DOHH2 (cell line): Measurements from ENCODE around the gene TOX3.

Experiments used
- H3F3A ChIP-seq: fragments of 200-600 bp; sonication (generic), shearing (Covaris generic); 2 replicates; pipeline ENCODE4 v1.6.0; 2016; ENCODE audit warnings: antibody characterized with exemption, mild to moderate bottlenecking; ENCODE audit not compliant: control insufficient read depth, insufficient read depth
- H3K27ac ChIP-seq: fragments of 200-600 bp; sonication (generic); 2 replicates; pipeline ENCODE4 v1.5.1; 2014; ENCODE audit warnings: low read depth, mild to moderate bottlenecking, low read length, moderate library complexity
- H3K27me3 ChIP-seq: fragments of 200-600 bp; sonication (generic); 2 replicates; pipeline ENCODE4 v1.6.1; 2014; ENCODE audit warnings: mild to moderate bottlenecking, low read length, mixed read lengths; ENCODE audit not compliant: control insufficient read depth
- H3K36me3 ChIP-seq: fragments of 200-600 bp; sonication (generic); 2 replicates; pipeline ENCODE4 v1.6.1; 2014; ENCODE audit warnings: mild to moderate bottlenecking, low read length, moderate library complexity, mixed read lengths; ENCODE audit not compliant: control insufficient read depth
- H3K4me1 ChIP-seq: fragments of 200-600 bp; sonication (generic); 2 replicates; pipeline ENCODE4 v1.6.1; 2014; ENCODE audit warnings: mild to moderate bottlenecking, low read length, mixed read lengths; ENCODE audit not compliant: control insufficient read depth
- H3K4me2 ChIP-seq: fragments of 200-600 bp; sonication (generic); 2 replicates; pipeline ENCODE4 v1.6.0; 2014; ENCODE audit warnings: mild to moderate bottlenecking, low read length, moderate library complexity
- H3K4me3 ChIP-seq: fragments of 200-600 bp; sonication (generic); 2 replicates; pipeline ENCODE4 v1.5.1; 2014; ENCODE audit warnings: mild to moderate bottlenecking, low read length, mixed read lengths
- H3K79me2 ChIP-seq: fragments of 200-600 bp; sonication (generic); 2 replicates; pipeline ENCODE4 v1.6.1; 2014; ENCODE audit warnings: mild to moderate bottlenecking, low read length, mixed read lengths; ENCODE audit not compliant: control insufficient read depth
- H3K9me2 ChIP-seq: fragments of 200-600 bp; sonication (generic); replicated peaks from 2 replicates; pipeline ENCODE4 v1.6.1; 2014; ENCODE audit warnings: mild to moderate bottlenecking, low read length, mixed read lengths; ENCODE audit not compliant: control insufficient read depth
- H3K9me3 ChIP-seq: fragments of 200-600 bp; sonication (generic); 2 replicates; pipeline ENCODE4 v1.6.1; 2014; ENCODE audit warnings: antibody characterized with exemption, low read length, mixed read lengths; ENCODE audit not compliant: control insufficient read depth, insufficient read depth
- H4K20me1 ChIP-seq: fragments of 200-600 bp; sonication (generic); 2 replicates; pipeline ENCODE4 v1.6.0; 2014; ENCODE audit warnings: low read depth, mild to moderate bottlenecking, antibody characterized with exemption, low read length, moderate library complexity; ENCODE audit not compliant: control insufficient read depth, insufficient read depth
- EZH2phosphoT487 ChIP-seq: fragments of 200-600 bp; sonication (generic); IDR thresholded peaks from 2 replicates; pipeline ENCODE4 v1.6.1; 2017; ENCODE audit warnings: borderline replicate concordance, mild to moderate bottlenecking, antibody characterized with exemption, low read length, moderate library complexity, mixed read lengths
- TF ChIP-seq, protein P1 (sequence below): fragments of 200-600 bp; sonication (generic); IDR thresholded peaks from one replicate; pipeline ENCODE4 v1.5.1; 2014; ENCODE audit warnings: antibody characterized with exemption, mild to moderate bottlenecking, low read depth, low read length; ENCODE audit not compliant: poor library complexity, severe bottlenecking

Gene TOX3

DNA sequence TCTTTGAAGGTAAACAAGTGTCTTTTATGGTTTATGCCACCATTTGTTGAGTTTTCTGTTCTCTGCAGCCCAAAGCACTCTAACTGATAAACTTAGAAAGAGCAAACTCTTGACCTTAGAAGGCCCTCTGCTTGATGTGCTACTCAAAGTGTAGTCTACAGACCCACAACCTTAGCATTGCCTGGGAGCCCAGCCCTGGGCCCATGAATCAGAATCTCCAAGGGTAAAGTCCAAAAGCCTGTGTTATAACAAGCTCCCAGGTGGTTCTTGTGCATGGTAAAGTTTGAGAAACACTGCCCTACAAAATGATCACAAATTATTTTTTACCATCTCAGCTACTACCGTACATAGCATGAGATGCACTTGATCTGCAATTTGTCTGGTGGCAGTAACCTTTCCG is 6.0 kb downstream of the TOX3 start:
- no peak overlapping the region for H3K4me3 ChIP-seq
- H3F3A ChIP-seq: no peaks in the 10 kb centered on the region
- H3K9me3 ChIP-seq: 0 out of 2 replicates have a peak, but pooled peaks cover 5% of the 10 kb centered on the region
- no peaks in the 10 kb centered on the region for H3K4me1 ChIP-seq
- no peaks in the 10 kb centered on the region for H3K79me2 ChIP-seq
- TF ChIP-seq, protein P1, sequence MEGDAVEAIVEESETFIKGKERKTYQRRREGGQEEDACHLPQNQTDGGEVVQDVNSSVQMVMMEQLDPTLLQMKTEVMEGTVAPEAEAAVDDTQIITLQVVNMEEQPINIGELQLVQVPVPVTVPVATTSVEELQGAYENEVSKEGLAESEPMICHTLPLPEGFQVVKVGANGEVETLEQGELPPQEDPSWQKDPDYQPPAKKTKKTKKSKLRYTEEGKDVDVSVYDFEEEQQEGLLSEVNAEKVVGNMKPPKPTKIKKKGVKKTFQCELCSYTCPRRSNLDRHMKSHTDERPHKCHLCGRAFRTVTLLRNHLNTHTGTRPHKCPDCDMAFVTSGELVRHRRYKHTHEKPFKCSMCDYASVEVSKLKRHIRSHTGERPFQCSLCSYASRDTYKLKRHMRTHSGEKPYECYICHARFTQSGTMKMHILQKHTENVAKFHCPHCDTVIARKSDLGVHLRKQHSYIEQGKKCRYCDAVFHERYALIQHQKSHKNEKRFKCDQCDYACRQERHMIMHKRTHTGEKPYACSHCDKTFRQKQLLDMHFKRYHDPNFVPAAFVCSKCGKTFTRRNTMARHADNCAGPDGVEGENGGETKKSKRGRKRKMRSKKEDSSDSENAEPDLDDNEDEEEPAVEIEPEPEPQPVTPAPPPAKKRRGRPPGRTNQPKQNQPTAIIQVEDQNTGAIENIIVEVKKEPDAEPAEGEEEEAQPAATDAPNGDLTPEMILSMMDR: no peak
- no peak for TF ChIP-seq EZH2phosphoT487
- H3K27ac ChIP-seq: no peak overlapping the region
- no peak overlapping the region for H3K4me2 ChIP-seq
- H4K20me1 ChIP-seq: no peaks in the 10 kb centered on the region
- no peaks in the 10 kb centered on the region for H3K27me3 ChIP-seq
- no peaks in the 10 kb centered on the region for H3K36me3 ChIP-seq
- H3K9me2 ChIP-seq: no peaks in the 10 kb centered on the region

DNA sequence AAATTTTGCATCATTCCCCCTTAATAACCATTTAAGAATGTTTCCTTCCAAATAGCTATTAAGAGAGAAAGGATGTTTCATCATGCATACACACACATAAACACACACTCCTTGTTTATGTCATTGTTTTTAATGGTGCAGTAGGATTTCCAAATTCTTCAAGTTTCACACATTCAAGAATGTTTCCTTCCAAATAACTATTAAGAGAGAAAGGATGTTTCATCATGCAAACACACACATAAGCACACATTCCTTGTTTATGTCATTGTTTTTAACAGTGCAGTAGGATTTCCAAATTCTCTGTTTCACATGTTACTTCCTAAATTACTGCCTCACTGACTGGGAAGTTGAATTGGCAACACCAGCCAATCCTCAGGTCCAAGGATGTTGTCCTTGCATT is 7.8 kb downstream of the TOX3 start:
- Histone ChIP-seq H3K79me2 (no peaks in the 10 kb centered on the region), H3K36me3 (no peaks in the 10 kb centered on the region), H3K4me1 (no peaks in the 10 kb centered on the region), H3K27ac (no peak overlapping the region), H3F3A (no peaks in the 10 kb centered on the region), H4K20me1 (no peaks in the 10 kb centered on the region), H3K4me2 (no peak overlapping the region), H3K9me2 (no peaks in the 10 kb centered on the region), H3K27me3 (no peaks in the 10 kb centered on the region), H3K9me3 (no peaks in the 10 kb centered on the region), H3K4me3 (no peak overlapping the region)
- no peak for TF ChIP-seq EZH2phosphoT487
- TF ChIP-seq, protein P1: no peak

- TF ChIP-seq, protein P1: no peak
- no peak for TF ChIP-seq EZH2phosphoT487
- Histone ChIP-seq H3K79me2 (no peaks in the 10 kb centered on the region), H3K4me3 (no peak overlapping the region), H3K27ac (no peak overlapping the region), H3K27me3 (no peaks in the 10 kb centered on the region), H3F3A (no peaks in the 10 kb centered on the region), H3K4me1 (no peaks in the 10 kb centered on the region), H3K4me2 (no peak overlapping the region), H3K9me2 (no peaks in the 10 kb centered on the region), H4K20me1 (no peaks in the 10 kb centered on the region), H3K9me3 (no peaks in the 10 kb centered on the region), H3K36me3 (no peaks in the 10 kb centered on the region)
Observed at GRCh38 chr16:52538511-52538910, 8.4 kb downstream of the TOX3 start.

GRCh38 chr16:52537516-52537915 is 9.4 kb downstream of the TOX3 start:
- H3K4me2 ChIP-seq: no peak overlapping the region

More at GRCh38 chr16:52537516-52537915, 9.4 kb downstream of the TOX3 start:
- H3K27me3 ChIP-seq: no peaks in the 10 kb centered on the region
- H3K27ac ChIP-seq: no peak overlapping the region
- H3K4me1 ChIP-seq: no peaks in the 10 kb centered on the region
- TF ChIP-seq, protein P1: no peak
- no peak for TF ChIP-seq EZH2phosphoT487
- no peak overlapping the region for H3K4me3 ChIP-seq
- H3K9me3 ChIP-seq: no peaks in the 10 kb centered on the region
- no peaks in the 10 kb centered on the region for H3F3A ChIP-seq
- H4K20me1 ChIP-seq: no peaks in the 10 kb centered on the region
- H3K9me2 ChIP-seq: no peaks in the 10 kb centered on the region
- H3K79me2 ChIP-seq: no peaks in the 10 kb centered on the region
- no peaks in the 10 kb centered on the region for H3K36me3 ChIP-seq
